LNCAP (cell line): ENCODE results near the gene TCF7.

Source experiments
- CTCF ChIP-seq: fragments of 450-650 bp; IDR thresholded peaks from 2 replicates; pipeline ENCODE4 v1.5.1; 2017; ENCODE audit warnings: mild to moderate bottlenecking

TCF7 gene

GRCh38 chr5:134113902-134114875 is at the start of gene TCF7:
Gene TCF7, plus strand, starts transcription at chr5:134114681. Its CDS starts 226 bp downstream, at chr5:134114907.
- TF ChIP-seq CTCF, result no peak

GRCh38 chr5:134069553-134069952 is 44.9 kb upstream of the TCF7 start:
- TF ChIP-seq CTCF, result no peak

GRCh38 chr5:134070725-134071613 is 43.5 kb upstream of the TCF7 start:
- TF ChIP-seq CTCF, result no peak

- no peak for TF ChIP-seq CTCF
Measured at GRCh38 chr5:134071614-134072207, 42.8 kb upstream of the TCF7 start.

- TF ChIP-seq CTCF, result no peak
Measured at GRCh38 chr5:134072471-134073210, 41.8 kb upstream of the TCF7 start.

GRCh38 chr5:134073404-134073803 is 41.1 kb upstream of the TCF7 start:
- no peak for TF ChIP-seq CTCF
